HUES48 (cell line): ENCODE results near the gene TRDMT1.

ENCODE experiments used
- H3K27ac ChIP-seq: one replicate; pipeline ENCODE4 v1.7.0; 2013; ENCODE audit warnings: low read depth, low read length, inconsistent platforms
- H3K27me3 ChIP-seq: 2 replicates; pipeline ENCODE4 v1.6.1; 2013; ENCODE audit warnings: mild to moderate bottlenecking, low read length; ENCODE audit not compliant: control insufficient read depth, insufficient read depth
- H3K36me3 ChIP-seq: 2 replicates; pipeline ENCODE4 v1.6.1; 2013; ENCODE audit warnings: low read length; ENCODE audit not compliant: control insufficient read depth, insufficient read depth
- H3K4me1 ChIP-seq: 2 replicates; pipeline ENCODE4 v1.6.1; 2013; ENCODE audit warnings: mild to moderate bottlenecking, low read length; ENCODE audit not compliant: control insufficient read depth, insufficient read depth
- H3K4me3 ChIP-seq: 2 replicates; pipeline ENCODE4 v1.5.1; 2013; ENCODE audit warnings: mild to moderate bottlenecking, low read depth, low read length
- H3K9ac ChIP-seq: 2 replicates; pipeline ENCODE4 v1.6.1; 2013; ENCODE audit warnings: mild to moderate bottlenecking, low read depth, low read length, moderate library complexity
- H3K9me3 ChIP-seq: 2 replicates; pipeline ENCODE4 v1.6.1; 2013; ENCODE audit warnings: low read length; ENCODE audit not compliant: control insufficient read depth, insufficient read depth

TRDMT1 gene

GRCh38 chr10:17174626-17175025, 26.8 kb downstream of the TRDMT1 start:
- Histone ChIP-seq H3K9ac (no peak overlapping the region), H3K27ac (no peak overlapping the region), H3K9me3 (no peaks in the 10 kb centered on the region), H3K4me1 (peaks cover 13% of the 10 kb centered on the region; the same call in 1 of the 2 replicates), H3K27me3 (no peaks in the 10 kb centered on the region), H3K36me3 (no peaks in the 10 kb centered on the region), H3K4me3 (no peak overlapping the region)

GRCh38 chr10:17171141-17171641, 30.3 kb downstream of the TRDMT1 start:
- Histone ChIP-seq H3K27ac (peak overlapping the region; percentile 6), H3K4me1 (peaks cover 13% of the 10 kb centered on the region; the same call in 1 of the 2 replicates), H3K4me3 (no peak overlapping the region), H3K27me3 (no peaks in the 10 kb centered on the region), H3K9ac (no peak overlapping the region), H3K9me3 (no peaks in the 10 kb centered on the region), H3K36me3 (no peaks in the 10 kb centered on the region)

GRCh38 chr10:17169803-17170202, 31.7 kb downstream of the TRDMT1 start:
- no peak overlapping the region for H3K27ac ChIP-seq
- no peaks in the 10 kb centered on the region for H3K9me3 ChIP-seq
- no peak overlapping the region for H3K4me3 ChIP-seq
- no peaks in the 10 kb centered on the region for H3K27me3 ChIP-seq
- H3K36me3 ChIP-seq, result no peaks in the 10 kb centered on the region
- H3K9ac ChIP-seq, result no peak overlapping the region
- H3K4me1 ChIP-seq, result peaks cover 3% of the 10 kb centered on the region; the same call in 1 of the 2 replicates

- H3K27me3 ChIP-seq, result no peaks in the 10 kb centered on the region
- no peaks in the 10 kb centered on the region for H3K9me3 ChIP-seq
- H3K9ac ChIP-seq, result no peak overlapping the region
- H3K4me1 ChIP-seq, result no peaks in the 10 kb centered on the region
- no peaks in the 10 kb centered on the region for H3K36me3 ChIP-seq
- no peak overlapping the region for H3K27ac ChIP-seq
- H3K4me3 ChIP-seq, result no peak overlapping the region
Observed at GRCh38 chr10:17166699-17167098, 34.8 kb downstream of the TRDMT1 start.

GRCh38 chr10:17162828-17163227, 38.6 kb downstream of the TRDMT1 start:
- H3K36me3 ChIP-seq, result no peaks in the 10 kb centered on the region
- no peak overlapping the region for H3K9ac ChIP-seq
- no peaks in the 10 kb centered on the region for H3K27me3 ChIP-seq
- no peak overlapping the region for H3K4me3 ChIP-seq
- no peaks in the 10 kb centered on the region for H3K9me3 ChIP-seq
- no peak overlapping the region for H3K27ac ChIP-seq
- H3K4me1 ChIP-seq, result no peaks in the 10 kb centered on the region

GRCh38 chr10:17161775-17162174, 39.7 kb downstream of the TRDMT1 start:
- Histone ChIP-seq H3K36me3 (no peaks in the 10 kb centered on the region), H3K4me1 (no peaks in the 10 kb centered on the region), H3K9me3 (no peaks in the 10 kb centered on the region), H3K4me3 (no peak overlapping the region), H3K27ac (no peak overlapping the region), H3K9ac (no peak overlapping the region), H3K27me3 (no peaks in the 10 kb centered on the region)

GRCh38 chr10:17157024-17157423, 44.4 kb downstream of the TRDMT1 start:
- H3K4me3 ChIP-seq, result no peak overlapping the region
- H3K9me3 ChIP-seq, result no peaks in the 10 kb centered on the region
- H3K4me1 ChIP-seq, result no peaks in the 10 kb centered on the region
- H3K9ac ChIP-seq, result no peak overlapping the region
- H3K27ac ChIP-seq, result no peak overlapping the region
- no peaks in the 10 kb centered on the region for H3K27me3 ChIP-seq
- no peaks in the 10 kb centered on the region; the same call in 1 of the 2 replicates for H3K36me3 ChIP-seq

- H3K9me3 ChIP-seq, result no peaks in the 10 kb centered on the region
- H3K9ac ChIP-seq, result no peak overlapping the region
- peaks cover 5% of the 10 kb centered on the region; the same call in 1 of the 2 replicates for H3K36me3 ChIP-seq
- H3K4me1 ChIP-seq, result no peaks in the 10 kb centered on the region
- no peaks in the 10 kb centered on the region for H3K27me3 ChIP-seq
- no peak overlapping the region for H3K4me3 ChIP-seq
- no peak overlapping the region for H3K27ac ChIP-seq
Observed at GRCh38 chr10:17155826-17156225, 45.6 kb downstream of the TRDMT1 start.

- Histone ChIP-seq H3K36me3 (peaks cover 5% of the 10 kb centered on the region; the same call in 1 of the 2 replicates), H3K9ac (no peak overlapping the region), H3K9me3 (no peaks in the 10 kb centered on the region), H3K4me1 (no peaks in the 10 kb centered on the region), H3K27ac (no peak overlapping the region), H3K4me3 (no peak overlapping the region), H3K27me3 (no peaks in the 10 kb centered on the region)
Observed at GRCh38 chr10:17154116-17154515, 47.4 kb downstream of the TRDMT1 start.

- H3K9ac ChIP-seq, result no peak overlapping the region
- peaks cover 5% of the 10 kb centered on the region; the same call in 1 of the 2 replicates for H3K36me3 ChIP-seq
- no peak overlapping the region for H3K4me3 ChIP-seq
- H3K9me3 ChIP-seq, result no peaks in the 10 kb centered on the region
- no peak overlapping the region for H3K27ac ChIP-seq
- no peaks in the 10 kb centered on the region for H3K27me3 ChIP-seq
- H3K4me1 ChIP-seq, result no peaks in the 10 kb centered on the region
Observed at GRCh38 chr10:17153321-17153720, 48.2 kb downstream of the TRDMT1 start.

- H3K4me3 ChIP-seq, result no peak overlapping the region
- no peak overlapping the region for H3K9ac ChIP-seq
- H3K4me1 ChIP-seq, result no peaks in the 10 kb centered on the region
- H3K36me3 ChIP-seq, result peaks cover 9% of the 10 kb centered on the region; the same call in 1 of the 2 replicates
- H3K9me3 ChIP-seq, result no peaks in the 10 kb centered on the region
- no peak overlapping the region for H3K27ac ChIP-seq
- no peaks in the 10 kb centered on the region for H3K27me3 ChIP-seq
Observed at GRCh38 chr10:17151716-17152115, 49.8 kb downstream of the TRDMT1 start.
